GM18873 (cell line): ENCODE measurements around the gene DPYD.
"Not testable (repeated sequence)": the region's sequence is repeated elsewhere in the genome, so short reads cannot be mapped to it uniquely, and the experiment has no call there.

Experiments used
- ATAC-seq: cut with Tn5 transposase; IDR thresholded peaks from one replicate; pipeline ENCODE4 v1.9.1; 2021; ENCODE audit warnings: mild to moderate bottlenecking, moderate library complexity, moderate number of reproducible peaks; ENCODE audit not compliant: unreplicated experiment, low FRiP score

DPYD gene

GRCh38 chr1:97384294-97384968 lies 536.4 kb downstream of the DPYD start:
- ATAC-seq = no peak

GRCh38 chr1:97383797-97384196 lies 537.0 kb downstream of the DPYD start:
- ATAC-seq = no peak

GRCh38 chr1:97382206-97382605 lies 538.6 kb downstream of the DPYD start:
- no peak for ATAC-seq

- ATAC-seq = no peak
Measured at GRCh38 chr1:97379387-97380075, 541.3 kb downstream of the DPYD start.

- ATAC-seq = no peak
Measured at GRCh38 chr1:97378596-97378995, 542.2 kb downstream of the DPYD start.

- no peak for ATAC-seq
Measured at GRCh38 chr1:97377432-97378034, 543.3 kb downstream of the DPYD start.

- no peak for ATAC-seq
Measured at GRCh38 chr1:97373000-97373399, 547.8 kb downstream of the DPYD start.

GRCh38 chr1:97372531-97372930 lies 548.3 kb downstream of the DPYD start:
- ATAC-seq = no peak

- no peak for ATAC-seq
Measured at GRCh38 chr1:97368296-97368695, 552.5 kb downstream of the DPYD start.

- no peak for ATAC-seq
Measured at GRCh38 chr1:97366984-97367383, 553.9 kb downstream of the DPYD start.

- no peak for ATAC-seq
Measured at GRCh38 chr1:97365026-97365425, 555.8 kb downstream of the DPYD start.

- ATAC-seq = no peak
Measured at GRCh38 chr1:97364086-97364485, 556.7 kb downstream of the DPYD start.

- ATAC-seq = no peak
Measured at GRCh38 chr1:97356309-97356708, 564.5 kb downstream of the DPYD start.

GRCh38 chr1:97352936-97353382 lies 567.9 kb downstream of the DPYD start:
- no peak for ATAC-seq

- ATAC-seq = no peak
Measured at GRCh38 chr1:97351846-97352245, 569.0 kb downstream of the DPYD start.

- no peak for ATAC-seq
Measured at GRCh38 chr1:97350662-97351061, 570.2 kb downstream of the DPYD start.

GRCh38 chr1:97350241-97350640 lies 570.6 kb downstream of the DPYD start:
- ATAC-seq = no peak

- not testable (repeated sequence) for ATAC-seq
Measured at GRCh38 chr1:97349794-97350193, 571.0 kb downstream of the DPYD start.

- no peak for ATAC-seq
Measured at GRCh38 chr1:97348599-97349265, 572.1 kb downstream of the DPYD start.

- no peak for ATAC-seq
Measured at GRCh38 chr1:97340951-97341350, 579.9 kb downstream of the DPYD start.

GRCh38 chr1:97338347-97338746 lies 582.5 kb downstream of the DPYD start:
- ATAC-seq = no peak
